ENCODE measurements around the gene DLX3. TPM values are rescaled to one million over a fixed set of nuclear protein-coding genes. Genes with fewer than 3 reads are reported as not detected.

The DLX3 gene
- total and polyA plus RNA-seq, 2 of the 8 experiments (the other 6 are each of a cell fraction or from before 2014, with no cell fraction given), result 0.15 to 0.20 TPM

GRCh38 chr17:50026046-50026675 lies 31.1 kb upstream of the DLX3 start (continued):
- TF ChIP-seq SIX5 (IDR thresholded peaks at IDR 0.05; ENCODE audit: low read depth, low read length), result no peak
- TF ChIP-seq KDM5A (IDR thresholded peaks at IDR 0.05; ENCODE audit: low read length), result no peak
- TF ChIP-seq EP300 (IDR thresholded peaks at IDR 0.05; ENCODE audit: borderline replicate concordance in 1 of 2, low read depth in 2 of 2, low read length in 2 of 2), result no peak
